ENCODE data around the gene SLFN11.

- no peak for TF ChIP-seq CTCF (IDR thresholded peaks at IDR 0.05; ENCODE audit: poor library complexity)
- no peak for TF ChIP-seq EZH2phosphoT487 (IDR thresholded peaks at IDR 0.05; ENCODE audit: low read depth, severe bottlenecking, unreplicated experiment)
Observed at GRCh38 chr17:35313875-35314409, 59.5 kb downstream of the SLFN11 start.

Measured in hepatocyte (in vitro differentiated cells).